IMR-90 (cell line): ENCODE measurements around the gene ADAMTS6.

ENCODE experiments used
- BHLHE40 ChIP-seq: fragments of 150-350 bp; IDR thresholded peaks from 2 replicates; pipeline ENCODE4 v1.6.1; 2016; ENCODE audit warnings: mild to moderate bottlenecking, low read depth, low read length
- CEBPB ChIP-seq: IDR thresholded peaks from 2 replicates; pipeline ENCODE4 v1.6.1; 2012; ENCODE audit warnings: low read depth, low read length, improper control_type of control experiment
- CHD1 ChIP-seq: IDR thresholded peaks from 2 replicates; pipeline ENCODE4 v1.6.1; 2012; ENCODE audit warnings: low read depth, low read length, improper control_type of control experiment
- CTCF ChIP-seq: conservative IDR thresholded peaks from 2 replicates; pipeline ENCODE4 v1.5.1; 2012; ENCODE audit warnings: mild to moderate bottlenecking, low read depth, low read length, improper control_type of control experiment
- ELK1 ChIP-seq: fragments of 150-350 bp; IDR thresholded peaks from 2 replicates; pipeline ENCODE4 v1.6.1; 2016; ENCODE audit warnings: low read depth, mild to moderate bottlenecking, low read length, moderate library complexity, borderline replicate concordance
- MAFK ChIP-seq: IDR thresholded peaks from 2 replicates; pipeline ENCODE4 v1.6.1; 2012; ENCODE audit warnings: low read depth, low read length, improper control_type of control experiment
- MXI1 ChIP-seq: IDR thresholded peaks from 2 replicates; pipeline ENCODE4 v1.6.1; 2012; ENCODE audit warnings: low read depth, mild to moderate bottlenecking, low read length, moderate library complexity, borderline replicate concordance
- NFE2L2 ChIP-seq: fragments of 150-350 bp; IDR thresholded peaks from 2 replicates; pipeline ENCODE4 v1.6.1; 2016; ENCODE audit warnings: low read depth, mild to moderate bottlenecking, low read length
- POLR2A ChIP-seq: IDR thresholded peaks from 2 replicates; pipeline ENCODE4 v1.6.1; 2012; ENCODE audit warnings: mild to moderate bottlenecking, low read depth, low read length
- RAD21 ChIP-seq: IDR thresholded peaks from 2 replicates; pipeline ENCODE4 v1.6.1; 2012; ENCODE audit warnings: low read length, improper control_type of control experiment
- RFX5 ChIP-seq: IDR thresholded peaks from 2 replicates; pipeline ENCODE4 v1.8.0; 2012; ENCODE audit warnings: low read depth, mild to moderate bottlenecking, low read length, moderate library complexity
- SMC3 ChIP-seq: fragments of 150-350 bp; IDR thresholded peaks from 2 replicates; pipeline ENCODE4 v1.6.1; 2016; ENCODE audit warnings: low read depth, mild to moderate bottlenecking, antibody characterized with exemption, low read length, moderate library complexity
- TF ChIP-seq, protein P1 (sequence below): fragments of 150-350 bp; IDR thresholded peaks from 2 replicates; pipeline ENCODE4 v1.6.1; 2017; ENCODE audit warnings: mild to moderate bottlenecking, antibody characterized with exemption, low read length, low read depth

GRCh38 chr5:65461490-65461889, 20.2 kb downstream of the ADAMTS6 start:
- TF ChIP-seq CTCF (no peak), MAFK (no peak), SMC3 (no peak), CEBPB (no peak), RAD21 (no peak), MXI1 (no peak), POLR2A (no peak), RFX5 (no peak), BHLHE40 (no peak), NFE2L2 (no peak), CHD1 (no peak), ELK1 (no peak)
- TF ChIP-seq, protein P1, sequence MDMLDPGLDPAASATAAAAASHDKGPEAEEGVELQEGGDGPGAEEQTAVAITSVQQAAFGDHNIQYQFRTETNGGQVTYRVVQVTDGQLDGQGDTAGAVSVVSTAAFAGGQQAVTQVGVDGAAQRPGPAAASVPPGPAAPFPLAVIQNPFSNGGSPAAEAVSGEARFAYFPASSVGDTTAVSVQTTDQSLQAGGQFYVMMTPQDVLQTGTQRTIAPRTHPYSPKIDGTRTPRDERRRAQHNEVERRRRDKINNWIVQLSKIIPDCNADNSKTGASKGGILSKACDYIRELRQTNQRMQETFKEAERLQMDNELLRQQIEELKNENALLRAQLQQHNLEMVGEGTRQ, result no peak
